HG03196 (cell line): Measurements from ENCODE around the gene TMEM42.
"Not testable (repeated sequence)": the region's sequence is repeated elsewhere in the genome, so short reads cannot be mapped to it uniquely, and the experiment has no call there.

Experiments
- ATAC-seq: cut with Tn5 transposase; IDR thresholded peaks from one replicate; pipeline ENCODE4 v1.9.1; 2021; ENCODE audit not compliant: unreplicated experiment

Gene TMEM42

GRCh38 chr3:44861412-44862225 lies at the start of gene TMEM42:
Gene TMEM42, plus strand, starts transcription at chr3:44861912. Its CDS starts 13 bp downstream, at chr3:44861925.
- ATAC-seq: peak; percentile 93

GRCh38 chr3:44814751-44815150 lies 47.0 kb upstream of the TMEM42 start:
- ATAC-seq: no peak

GRCh38 chr3:44816334-44816733 lies 45.4 kb upstream of the TMEM42 start:
- not testable (repeated sequence) for ATAC-seq

- not testable (repeated sequence) for ATAC-seq
Measured at GRCh38 chr3:44821206-44821605, 40.5 kb upstream of the TMEM42 start.

- no peak for ATAC-seq
Measured at GRCh38 chr3:44825264-44825925, 36.3 kb upstream of the TMEM42 start.

GRCh38 chr3:44827196-44827595 lies 34.5 kb upstream of the TMEM42 start:
- ATAC-seq: no peak

GRCh38 chr3:44831232-44831631 lies 30.5 kb upstream of the TMEM42 start:
- ATAC-seq: no peak

- ATAC-seq: no peak
Measured at GRCh38 chr3:44832032-44832431, 29.7 kb upstream of the TMEM42 start.

GRCh38 chr3:44832965-44833364 lies 28.7 kb upstream of the TMEM42 start:
- no peak for ATAC-seq

- ATAC-seq: no peak
Measured at GRCh38 chr3:44833394-44833793, 28.3 kb upstream of the TMEM42 start.

- ATAC-seq: no peak
Measured at GRCh38 chr3:44835684-44836083, 26.0 kb upstream of the TMEM42 start.

- no peak for ATAC-seq
Measured at GRCh38 chr3:44842376-44842775, 19.3 kb upstream of the TMEM42 start.

- ATAC-seq: no peak
Measured at GRCh38 chr3:44845528-44846520, 15.9 kb upstream of the TMEM42 start.

- no peak for ATAC-seq
Measured at GRCh38 chr3:44848634-44849033, 13.1 kb upstream of the TMEM42 start.

- not testable (repeated sequence) for ATAC-seq
Measured at GRCh38 chr3:44856663-44857062, 5.0 kb upstream of the TMEM42 start.

GRCh38 chr3:44860117-44860516 lies 1.6 kb upstream of the TMEM42 start:
- no peak for ATAC-seq

- ATAC-seq: peak; percentile 35
Measured at GRCh38 chr3:44862226-44862637, 520 bp downstream of the TMEM42 start.

- ATAC-seq: no peak
Measured at GRCh38 chr3:44865272-44866035, 3.7 kb downstream of the TMEM42 start.

- ATAC-seq: no peak
Measured at GRCh38 chr3:44867421-44868111, 5.9 kb downstream of the TMEM42 start.
